Endothelial cell (in vitro differentiated cells): ENCODE data around the gene TRUB1. TPM values are rescaled to one million over a fixed set of nuclear protein-coding genes. Genes with fewer than 3 reads are reported as not detected.

Experiments
- DNase-seq: peaks from one replicate; pipeline ENCODE4 v3.0.0; 2021; ENCODE audit warnings: low spot score
- H3K27ac Mint-ChIP-seq: one replicate; pipeline ENCODE4 v1.8.0; 2021; ENCODE audit warnings: mixed read lengths, inconsistent platforms; ENCODE audit not compliant: unreplicated experiment
- H3K27me3 Mint-ChIP-seq: one replicate; pipeline ENCODE4 v1.8.0; 2021; ENCODE audit warnings: mild to moderate bottlenecking, moderate library complexity, mixed read lengths, inconsistent platforms; ENCODE audit not compliant: unreplicated experiment
- H3K36me3 Mint-ChIP-seq: one replicate; pipeline ENCODE4 v1.8.0; 2021; ENCODE audit warnings: mild to moderate bottlenecking, low read depth, mixed read lengths, inconsistent platforms; ENCODE audit not compliant: unreplicated experiment
- H3K4me1 Mint-ChIP-seq: one replicate; pipeline ENCODE4 v1.8.0; 2021; ENCODE audit warnings: mild to moderate bottlenecking, mixed read lengths, inconsistent platforms; ENCODE audit not compliant: unreplicated experiment
- H3K4me3 Mint-ChIP-seq: one replicate; pipeline ENCODE4 v1.8.0; 2021; ENCODE audit warnings: mild to moderate bottlenecking, mixed read lengths, inconsistent platforms; ENCODE audit not compliant: unreplicated experiment
- H3K9me3 Mint-ChIP-seq: one replicate; pipeline ENCODE4 v1.8.0; 2021; ENCODE audit warnings: mixed read lengths, inconsistent platforms; ENCODE audit not compliant: unreplicated experiment
- total RNA-seq: library from RNA; stranded (reverse); fragmentation: NEBNext Ultra II Directional; extraction: Animal tissue kit (Norgen Biotek cat#: 25700); gene quantifications from one replicate; pipeline ENCODE4 v1.2.1, GENCODE V29; 2021; ENCODE audit not compliant: unreplicated experiment
- TF ChIP-seq, protein P1 (sequence below): fragments of 200-600 bp; sonication (generic); IDR thresholded peaks from one replicate; pipeline ENCODE4 v1.5.0; 2021; ENCODE audit warnings: antibody characterized with exemption; ENCODE audit not compliant: unreplicated experiment

The TRUB1 gene
- total RNA-seq, 1 donor from 2014 or later: 15.4 TPM

DNA sequence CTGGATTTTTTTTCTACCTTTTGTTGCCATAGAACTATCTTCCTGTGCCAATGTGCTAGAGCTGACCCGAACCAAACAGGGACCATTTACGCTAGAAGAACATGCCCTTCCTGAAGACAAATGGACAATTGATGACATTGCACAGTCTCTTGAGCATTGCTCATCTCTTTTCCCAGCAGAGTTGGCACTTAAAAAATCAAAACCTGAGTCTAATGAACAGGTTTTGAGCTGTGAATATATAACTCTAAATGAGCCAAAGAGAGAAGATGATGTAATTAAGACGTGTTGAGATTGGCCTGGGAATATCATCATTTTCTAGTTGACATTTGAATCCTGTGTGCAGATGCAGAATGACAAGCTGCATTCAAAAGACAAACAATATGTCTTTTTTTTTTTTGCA lies 37.1 kb downstream of the TRUB1 start:
- no peak for DNase-seq
- Mint-ChIP-seq H3K27ac (no peak overlapping the region), H3K9me3 (no peaks in the 10 kb centered on the region), H3K36me3 (peaks cover 2% of the 10 kb centered on the region), H3K27me3 (no peaks in the 10 kb centered on the region), H3K4me3 (no peak overlapping the region), H3K4me1 (peaks cover 6% of the 10 kb centered on the region)
- TF ChIP-seq, protein P1, sequence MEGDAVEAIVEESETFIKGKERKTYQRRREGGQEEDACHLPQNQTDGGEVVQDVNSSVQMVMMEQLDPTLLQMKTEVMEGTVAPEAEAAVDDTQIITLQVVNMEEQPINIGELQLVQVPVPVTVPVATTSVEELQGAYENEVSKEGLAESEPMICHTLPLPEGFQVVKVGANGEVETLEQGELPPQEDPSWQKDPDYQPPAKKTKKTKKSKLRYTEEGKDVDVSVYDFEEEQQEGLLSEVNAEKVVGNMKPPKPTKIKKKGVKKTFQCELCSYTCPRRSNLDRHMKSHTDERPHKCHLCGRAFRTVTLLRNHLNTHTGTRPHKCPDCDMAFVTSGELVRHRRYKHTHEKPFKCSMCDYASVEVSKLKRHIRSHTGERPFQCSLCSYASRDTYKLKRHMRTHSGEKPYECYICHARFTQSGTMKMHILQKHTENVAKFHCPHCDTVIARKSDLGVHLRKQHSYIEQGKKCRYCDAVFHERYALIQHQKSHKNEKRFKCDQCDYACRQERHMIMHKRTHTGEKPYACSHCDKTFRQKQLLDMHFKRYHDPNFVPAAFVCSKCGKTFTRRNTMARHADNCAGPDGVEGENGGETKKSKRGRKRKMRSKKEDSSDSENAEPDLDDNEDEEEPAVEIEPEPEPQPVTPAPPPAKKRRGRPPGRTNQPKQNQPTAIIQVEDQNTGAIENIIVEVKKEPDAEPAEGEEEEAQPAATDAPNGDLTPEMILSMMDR: no peak

DNA sequence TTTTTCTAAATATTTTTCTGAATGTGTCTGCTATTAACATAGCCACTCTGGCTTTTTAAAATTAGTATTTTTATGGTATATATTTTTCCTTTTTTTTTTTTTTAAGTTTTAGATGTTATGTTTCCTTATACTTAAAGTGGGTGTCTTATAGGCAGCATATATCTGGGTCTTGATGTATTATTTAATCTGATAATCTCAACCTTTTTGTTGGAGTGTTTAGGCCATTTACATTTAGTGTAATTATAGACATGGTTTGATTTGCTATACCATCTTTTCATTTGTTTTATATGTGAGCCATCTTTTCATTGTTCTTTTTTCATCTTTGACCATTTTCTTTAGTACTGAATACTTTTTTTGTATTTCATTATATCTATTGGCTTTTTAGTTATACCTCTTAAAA lies 45.0 kb downstream of the TRUB1 start:
- H3K27me3 Mint-ChIP-seq: no peaks in the 10 kb centered on the region
- DNase-seq: no peak
- H3K4me3 Mint-ChIP-seq: no peak overlapping the region
- peaks cover 45% of the 10 kb centered on the region for H3K36me3 Mint-ChIP-seq
- H3K27ac Mint-ChIP-seq: no peak overlapping the region
- H3K4me1 Mint-ChIP-seq: no peaks in the 10 kb centered on the region
- TF ChIP-seq, protein P1: no peak
- peaks cover 3% of the 10 kb centered on the region for H3K9me3 Mint-ChIP-seq

DNA sequence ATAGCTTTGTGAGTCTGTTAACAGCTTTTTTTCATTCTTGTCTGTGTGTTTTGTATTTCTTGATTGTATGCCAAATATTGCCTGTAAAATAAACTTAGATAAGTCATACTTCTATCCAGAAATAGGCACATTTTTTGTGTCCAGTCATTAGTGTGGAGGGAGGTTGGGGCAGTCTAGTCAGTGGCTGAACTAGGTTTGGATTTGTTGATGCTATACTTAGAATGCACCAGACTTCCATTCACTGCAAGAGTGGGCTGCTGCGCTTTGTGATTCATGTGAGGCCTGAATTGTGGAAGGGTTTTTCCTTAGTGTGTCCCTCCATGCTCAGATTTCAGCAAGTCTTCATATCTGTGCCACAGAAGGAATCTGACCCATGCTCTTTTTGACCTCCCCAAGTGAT lies 50.0 kb downstream of the TRUB1 start:
- H3K36me3 Mint-ChIP-seq: peaks cover 27% of the 10 kb centered on the region
- no peaks in the 10 kb centered on the region for H3K27me3 Mint-ChIP-seq
- no peaks in the 10 kb centered on the region for H3K4me1 Mint-ChIP-seq
- DNase-seq: no peak
- no peak overlapping the region for H3K4me3 Mint-ChIP-seq
- H3K27ac Mint-ChIP-seq: no peak overlapping the region
- TF ChIP-seq, protein P1: no peak
- peaks cover 3% of the 10 kb centered on the region for H3K9me3 Mint-ChIP-seq

DNA sequence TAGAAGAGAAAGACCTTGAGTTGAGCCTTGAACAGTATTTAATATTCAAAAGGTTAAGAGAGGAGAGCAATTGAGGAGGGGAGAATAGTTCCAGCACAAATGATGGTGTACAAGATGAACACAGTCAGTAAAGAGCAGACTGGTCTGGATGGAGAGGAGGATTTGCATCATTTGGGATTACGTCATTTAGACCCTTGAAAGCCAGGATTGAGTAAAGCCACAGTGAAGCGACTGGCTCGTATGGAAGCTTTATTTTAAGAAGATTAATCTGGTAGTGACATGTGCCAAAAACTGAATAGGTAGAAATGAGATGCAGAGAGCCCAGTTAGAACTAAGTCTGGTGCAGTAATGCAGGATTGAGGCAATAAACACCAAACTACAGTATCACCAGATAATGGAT lies 52.6 kb downstream of the TRUB1 start:
- TF ChIP-seq, protein P1: no peak
- Mint-ChIP-seq H3K27ac (no peak overlapping the region), H3K9me3 (no peaks in the 10 kb centered on the region), H3K36me3 (peaks cover 3% of the 10 kb centered on the region), H3K4me3 (no peak overlapping the region), H3K27me3 (no peaks in the 10 kb centered on the region), H3K4me1 (no peaks in the 10 kb centered on the region)
- no peak for DNase-seq

DNA sequence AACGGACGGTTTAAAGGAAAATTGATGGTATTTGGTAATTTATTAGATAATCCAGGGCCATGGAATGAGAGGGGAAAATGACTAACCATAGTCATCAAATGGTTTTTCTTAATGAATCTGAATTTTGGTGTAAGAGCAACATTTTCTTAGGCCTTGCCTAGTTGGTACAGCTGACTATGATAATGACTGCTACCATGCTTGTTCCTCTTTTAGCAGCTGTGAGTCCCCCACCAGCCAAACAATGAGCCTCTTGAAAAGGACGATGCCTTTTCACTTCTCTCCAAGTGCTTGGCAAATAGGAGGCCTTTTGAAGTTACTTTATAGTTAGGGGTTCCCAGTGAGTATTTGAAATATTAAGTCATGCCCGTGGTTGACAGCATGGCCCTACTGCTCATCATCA lies 53.0 kb downstream of the TRUB1 start:
- Mint-ChIP-seq H3K27ac (no peak overlapping the region), H3K36me3 (no peaks in the 10 kb centered on the region), H3K4me1 (no peaks in the 10 kb centered on the region), H3K27me3 (no peaks in the 10 kb centered on the region), H3K4me3 (no peak overlapping the region), H3K9me3 (no peaks in the 10 kb centered on the region)
- no peak for DNase-seq
- TF ChIP-seq, protein P1: no peak
